GM12878 (cell line): ENCODE data around the gene S1PR1. TPM values are rescaled to one million over a fixed set of nuclear protein-coding genes. Genes with fewer than 3 reads are reported as not detected.

Experiments used
- ATAC-seq: fragments of 200-7000 bp; cut with Tn5 transposase; 3 replicates; pipeline ENCODE4 v1.9.1; 2020; ENCODE audit warnings: mild to moderate bottlenecking, moderate library complexity
- BruUV-seq: library from RNA; stranded (reverse); fragments of 400-500 nt; replicated peaks from 2 replicates; lab custom pipeline; 2021; lab: Mats Ljungman, UMichigan
- CTCF ChIA-PET: fragments of 300-600 bp; sonication (Branson Sonifier 250); formaldehyde crosslinking; extraction: SDS; loops from one replicate; lab custom pipeline; 2021; ENCODE audit warnings: inconsistent platforms; lab: Yijun Ruan, JAX
- POLR2A ChIA-PET: fragments of 350-600 bp; formaldehyde crosslinking; extraction: SDS; loops from one replicate; lab custom pipeline; 2021; ENCODE audit warnings: inconsistent platforms; lab: Charles Lee
- RAD21 ChIA-PET: fragments of 300-600 bp; sonication (Branson Sonifier 250); formaldehyde crosslinking; loops from one replicate; lab custom pipeline; 2023; ENCODE audit warnings: antibody characterized with exemption; ENCODE audit not compliant: unreplicated experiment; lab: Charles Lee
- SMC1A ChIA-PET: fragments of 300-600 bp; sonication (Branson Sonifier 250); formaldehyde crosslinking; loops from one replicate; lab custom pipeline; 2023; ENCODE audit not compliant: unreplicated experiment, uncharacterized antibody; lab: Charles Lee
- DNase-seq: peaks from one replicate; pipeline ENCODE4 v3.0.0-alpha.2; 2011; ENCODE audit warnings: low read depth, low spot score
- FAIRE-seq: peaks from 3 replicates; lab custom pipeline; 2011; peaks lifted over from hg19 to GRCh38; lab: Jason Lieb, UNC
- H2AFZ ChIP-seq: 2 replicates; pipeline ENCODE4 v1.6.0; 2011; ENCODE audit warnings: low read depth, low read length, control low read depth; ENCODE audit not compliant: control insufficient read depth
- H3K27ac ChIP-seq: 2 replicates; pipeline ENCODE4 v1.5.1; 2011; ENCODE audit warnings: control low read depth; ENCODE audit not compliant: control insufficient read depth, insufficient read depth
- H3K27me3 ChIP-seq, 2 experiments: replicated peaks in 1 of 2; 2 replicates each; pipeline versions ENCODE4 v1.6.0 to v1.6.1; 2011; ENCODE audit warnings: low read length in 1 of 2; ENCODE audit not compliant: control insufficient read depth in 2 of 2, insufficient read depth in 2 of 2
- H3K36me3 ChIP-seq, 2 experiments: 2 replicates each; pipeline ENCODE4 v1.5.1; 2011; ENCODE audit warnings: low read length in 1 of 2; ENCODE audit not compliant: control insufficient read depth in 2 of 2, insufficient read depth in 2 of 2
- H3K4me1 ChIP-seq: 2 replicates; pipeline ENCODE4 v1.6.1; 2011; ENCODE audit warnings: mild to moderate bottlenecking, low read length, moderate library complexity, mixed read lengths; ENCODE audit not compliant: control insufficient read depth, insufficient read depth
- H3K4me2 ChIP-seq: 2 replicates; pipeline ENCODE4 v1.6.0; 2011; ENCODE audit warnings: control low read depth; ENCODE audit not compliant: control insufficient read depth, insufficient read depth
- H3K4me3 ChIP-seq: fragments of 200-600 bp; sonication (generic); 2 replicates; pipeline ENCODE4 v1.5.1; 2016
- H3K79me2 ChIP-seq: 2 replicates; pipeline ENCODE4 v1.6.0; 2011; ENCODE audit warnings: low read length; ENCODE audit not compliant: control insufficient read depth, insufficient read depth
- H3K9ac ChIP-seq: 2 replicates; pipeline ENCODE4 v1.8.0; 2011; ENCODE audit warnings: low read length, control low read depth, mixed read lengths; ENCODE audit not compliant: control insufficient read depth, insufficient read depth
- H3K9me3 ChIP-seq: replicated peaks from 3 replicates; pipeline ENCODE4 v1.5.1; 2011; ENCODE audit warnings: mild to moderate bottlenecking, low read length; ENCODE audit not compliant: control insufficient read depth, insufficient read depth
- H4K20me1 ChIP-seq: 2 replicates; pipeline ENCODE4 v1.6.0; 2011; ENCODE audit not compliant: control insufficient read depth, insufficient read depth
- BHLHE40 ChIP-seq, 2 experiments: fragments of 450-650 bp in 1 of 2; IDR thresholded peaks; 2 replicates each; pipeline ENCODE4 v1.6.1; 2011 to 2017; ENCODE audit warnings: low read depth in 2 of 2, borderline replicate concordance in 1 of 2, improper control_type of control experiment in 1 of 2, low read length in 1 of 2, mild to moderate bottlenecking in 1 of 2
- JUNB ChIP-seq: IDR thresholded peaks from 2 replicates; pipeline ENCODE4 v1.6.1; 2016; ENCODE audit warnings: antibody characterized with exemption, mild to moderate bottlenecking
- LARP7 ChIP-seq: fragments of 450-650 bp; IDR thresholded peaks from 2 replicates; pipeline ENCODE4 v1.6.1; 2017; ENCODE audit warnings: mild to moderate bottlenecking
- RAD51 ChIP-seq: fragments of 450-650 bp; IDR thresholded peaks from 2 replicates; pipeline ENCODE4 v1.6.1; 2016; ENCODE audit warnings: moderate library complexity, mild to moderate bottlenecking, inconsistent platforms
- SIN3A ChIP-seq: IDR thresholded peaks from 2 replicates; pipeline ENCODE4 v1.6.1; 2012; ENCODE audit warnings: low read depth, low read length, improper control_type of control experiment
- WGBS: methylation state at CpG from one replicate; pipeline ENCODE4 v1.1.6; 2016; ENCODE audit warnings: low lambda C conversion rate; ENCODE audit not compliant: insufficient replicate concordance, insufficient coverage; ENCODE audit errors: missing lambda C conversion rate; 5-methylcytosine and 5-hydroxymethylcytosine counted together
- in situ Hi-C: fragments of 300-500 bp; cut with MboI; formaldehyde crosslinking; loops from 9 replicates; pipeline ENCODE4 v1.14.3; 2018; ENCODE audit warnings: mixed read lengths
- intact Hi-C: fragments of 100-400 bp; cut with micrococcal nuclease; formaldehyde crosslinking; loops from one replicate; pipeline ENCODE4 v1.14.2; 2022; ENCODE audit not compliant: unreplicated experiment
- polyA plus RNA-seq, 11 experiments: library from polyadenylated mRNA; depleted of rRNA in 4 of 11; unstranded in 6 of 11; stranded (reverse) in 5 of 11; fragments of >200 nt; fragmentation: Nextera tagmentation in 4 of 11; fragmentation: Illumina TruSeq in 1 of 11; extraction: Ambion mirVana in 4 of 11; extraction: Trizol in 1 of 11; gene quantifications; 1 replicate in 1 of 11; 2 replicates in 10 of 11; pipeline versions ENCODE4 v1.2.1 to v1.2.3, GENCODE V29; 2011 to 2016; ENCODE audit warnings: inconsistent platforms in 2 of 11, missing spikeins in 2 of 11, low read depth in 1 of 11
- total RNA-seq, 4 experiments: library from RNA; depleted of rRNA in 3 of 4; stranded (reverse); fragments of >200 nt in 3 of 4; fragmentation: Illumina TruSeq in 1 of 4; extraction: Trizol in 1 of 4; gene quantifications; 2 replicates each; pipeline versions ENCODE4 v1.2.1 to v1.2.3, GENCODE V29; 2013 to 2021
- TF ChIP-seq, protein P1 (sequence below): fragments of 450-650 bp; IDR thresholded peaks from 2 replicates; pipeline ENCODE4 v1.6.1; 2016; ENCODE audit warnings: mild to moderate bottlenecking, moderate library complexity, borderline replicate concordance
- TF ChIP-seq, protein P2 (sequence below): IDR thresholded peaks from 2 replicates; pipeline ENCODE4 v1.6.1; 2011; ENCODE audit warnings: borderline replicate concordance, low read depth, mild to moderate bottlenecking, moderate library complexity, mixed read lengths, low read length; ENCODE audit not compliant: insufficient read depth; ENCODE audit errors: extremely low read length

Gene S1PR1
- total and polyA plus RNA-seq, 10 of the 15 experiments (the other 5 are each of a cell fraction or from before 2014, with no cell fraction given), result 3.8 to 59.4 (median 30.7) TPM

DNA sequence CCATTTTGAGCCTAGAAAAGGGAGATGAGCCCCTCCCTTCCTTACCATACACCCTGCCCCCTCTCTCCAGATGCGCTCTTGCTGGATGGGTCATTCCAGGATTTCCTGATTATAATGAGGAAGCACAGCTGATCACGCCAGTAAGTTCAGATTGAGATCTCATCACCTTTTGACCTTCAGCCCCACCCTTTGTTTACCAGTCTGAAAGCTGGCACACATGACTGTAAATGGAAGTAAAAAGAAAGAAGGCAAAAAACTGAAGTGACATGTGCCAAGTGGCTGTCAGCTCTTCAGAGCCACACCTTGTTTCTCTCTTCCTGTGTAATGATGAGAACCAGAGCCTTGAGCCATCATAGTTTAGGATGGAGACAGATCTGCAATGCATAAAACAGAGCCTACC is 27.9 kb downstream of the S1PR1 start (continued):
- TF ChIP-seq, protein P1, sequence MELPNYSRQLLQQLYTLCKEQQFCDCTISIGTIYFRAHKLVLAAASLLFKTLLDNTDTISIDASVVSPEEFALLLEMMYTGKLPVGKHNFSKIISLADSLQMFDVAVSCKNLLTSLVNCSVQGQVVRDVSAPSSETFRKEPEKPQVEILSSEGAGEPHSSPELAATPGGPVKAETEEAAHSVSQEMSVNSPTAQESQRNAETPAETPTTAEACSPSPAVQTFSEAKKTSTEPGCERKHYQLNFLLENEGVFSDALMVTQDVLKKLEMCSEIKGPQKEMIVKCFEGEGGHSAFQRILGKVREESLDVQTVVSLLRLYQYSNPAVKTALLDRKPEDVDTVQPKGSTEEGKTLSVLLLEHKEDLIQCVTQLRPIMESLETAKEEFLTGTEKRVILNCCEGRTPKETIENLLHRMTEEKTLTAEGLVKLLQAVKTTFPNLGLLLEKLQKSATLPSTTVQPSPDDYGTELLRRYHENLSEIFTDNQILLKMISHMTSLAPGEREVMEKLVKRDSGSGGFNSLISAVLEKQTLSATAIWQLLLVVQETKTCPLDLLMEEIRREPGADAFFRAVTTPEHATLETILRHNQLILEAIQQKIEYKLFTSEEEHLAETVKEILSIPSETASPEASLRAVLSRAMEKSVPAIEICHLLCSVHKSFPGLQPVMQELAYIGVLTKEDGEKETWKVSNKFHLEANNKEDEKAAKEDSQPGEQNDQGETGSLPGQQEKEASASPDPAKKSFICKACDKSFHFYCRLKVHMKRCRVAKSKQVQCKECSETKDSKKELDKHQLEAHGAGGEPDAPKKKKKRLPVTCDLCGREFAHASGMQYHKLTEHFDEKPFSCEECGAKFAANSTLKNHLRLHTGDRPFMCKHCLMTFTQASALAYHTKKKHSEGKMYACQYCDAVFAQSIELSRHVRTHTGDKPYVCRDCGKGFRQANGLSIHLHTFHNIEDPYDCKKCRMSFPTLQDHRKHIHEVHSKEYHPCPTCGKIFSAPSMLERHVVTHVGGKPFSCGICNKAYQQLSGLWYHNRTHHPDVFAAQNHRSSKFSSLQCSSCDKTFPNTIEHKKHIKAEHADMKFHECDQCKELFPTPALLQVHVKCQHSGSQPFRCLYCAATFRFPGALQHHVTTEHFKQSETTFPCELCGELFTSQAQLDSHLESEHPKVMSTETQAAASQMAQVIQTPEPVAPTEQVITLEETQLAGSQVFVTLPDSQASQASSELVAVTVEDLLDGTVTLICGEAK, result no peak
- TF ChIP-seq JUNB (no peak), LARP7 (no peak), RAD51 (no peak), BHLHE40 (IDR thresholded peaks at IDR 0.05; ENCODE audit: borderline replicate concordance in 1 of 2, low read depth in 2 of 2, low read length in 1 of 2) (no peak)
- TF ChIP-seq, protein P2, sequence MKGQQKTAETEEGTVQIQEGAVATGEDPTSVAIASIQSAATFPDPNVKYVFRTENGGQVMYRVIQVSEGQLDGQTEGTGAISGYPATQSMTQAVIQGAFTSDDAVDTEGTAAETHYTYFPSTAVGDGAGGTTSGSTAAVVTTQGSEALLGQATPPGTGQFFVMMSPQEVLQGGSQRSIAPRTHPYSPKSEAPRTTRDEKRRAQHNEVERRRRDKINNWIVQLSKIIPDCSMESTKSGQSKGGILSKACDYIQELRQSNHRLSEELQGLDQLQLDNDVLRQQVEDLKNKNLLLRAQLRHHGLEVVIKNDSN, result no peak

DNA sequence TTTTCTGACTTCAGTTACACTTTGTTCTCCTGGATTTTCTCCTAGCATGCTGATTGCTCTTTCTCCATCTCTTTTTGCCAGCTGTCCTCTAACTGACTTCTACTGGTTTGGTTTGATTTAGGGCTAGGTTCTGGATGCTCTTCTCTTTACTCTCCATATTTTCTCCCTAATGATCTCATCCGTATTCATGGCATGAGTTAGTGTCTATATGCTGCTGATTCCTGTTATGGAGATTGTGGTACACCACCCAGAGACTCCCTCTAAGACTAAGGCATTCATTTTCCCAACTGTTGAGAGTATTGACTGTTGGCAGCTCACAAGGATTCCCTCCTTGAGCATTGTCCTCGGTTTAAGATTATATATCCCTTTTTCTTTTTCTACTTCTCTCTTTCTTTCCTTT is 28.9 kb downstream of the S1PR1 start:
- WGBS, result 43% methylated on average over 2 of the region's 2 CpGs
- ChIA-PET RAD21 (no interaction called here), CTCF (interaction anchor here (1.2 kb wide), 1 partner anchor 27 kb away, joined by 3 read pairs; no protein-coding TSS in a partner anchor), POLR2A (no interaction called here), SMC1A (interaction anchor here (0.9 to 1.4 kb wide), 2 partner anchors 8 to 140 kb away, joined by 3 read pairs; no protein-coding TSS in a partner anchor)
- Histone ChIP-seq H3K4me3 (no peak overlapping the region), H3K4me2 (no peak overlapping the region), H3K27ac (no peak overlapping the region), H4K20me1 (no peaks in the 10 kb centered on the region), H3K27me3 (no peaks in the 10 kb centered on the region), H2AFZ (no peak overlapping the region), H3K79me2 (no peaks in the 10 kb centered on the region), H3K4me1 (no peaks in the 10 kb centered on the region), H3K9me3 (no peaks in the 10 kb centered on the region), H3K9ac (no peak overlapping the region), H3K36me3 (no peaks in the 10 kb centered on the region)
- no TSS peak for BruUV-seq
- DNase-seq (no peak), ATAC-seq (no peak), FAIRE-seq (no peak)
- in situ Hi-C loops, result no loop called here
- intact Hi-C loops, result no loop called here
- TF ChIP-seq SIN3A, result no peak
